AG09319 (cell line): ENCODE results near the gene SLC44A4.
"Not testable (repeated sequence)": the region's sequence is repeated elsewhere in the genome, so short reads cannot be mapped to it uniquely, and the experiment has no call there.

ENCODE experiments used
- DNase-seq: peaks from one replicate; pipeline ENCODE4 v3.0.0-alpha.2; 2010; ENCODE audit warnings: low read depth; ENCODE audit errors: extremely low read depth
- CTCF ChIP-seq: IDR thresholded peaks from 2 replicates; pipeline ENCODE4 v1.5.1; 2011; ENCODE audit warnings: low read depth, mild to moderate bottlenecking, inconsistent platforms, low read length, moderate library complexity

Gene SLC44A4

GRCh38 chr6:31859923-31860322 is 18.9 kb downstream of the SLC44A4 start:
- no peak for TF ChIP-seq CTCF
- DNase-seq: no peak

DNA sequence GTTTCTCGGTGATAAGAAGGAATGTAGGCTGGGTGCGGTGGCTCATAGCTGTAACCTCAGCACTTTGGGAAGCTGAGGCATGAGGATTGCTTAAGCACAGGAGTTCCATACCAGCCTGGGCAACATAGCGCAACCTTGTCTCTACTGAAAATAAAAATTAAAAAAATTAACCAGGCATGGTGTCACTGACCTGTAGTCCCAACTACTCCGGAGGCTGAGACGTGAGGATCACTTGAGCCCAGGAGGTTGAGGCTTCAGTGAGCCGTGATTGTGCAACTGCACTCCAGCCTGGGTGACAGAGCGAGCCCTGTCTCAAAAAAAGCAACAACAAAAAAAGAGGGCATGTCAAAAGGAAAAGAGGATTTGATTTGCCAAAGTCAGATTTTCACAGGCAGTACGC is 20.1 kb downstream of the SLC44A4 start:
- no peak for DNase-seq
- TF ChIP-seq CTCF: no peak

DNA sequence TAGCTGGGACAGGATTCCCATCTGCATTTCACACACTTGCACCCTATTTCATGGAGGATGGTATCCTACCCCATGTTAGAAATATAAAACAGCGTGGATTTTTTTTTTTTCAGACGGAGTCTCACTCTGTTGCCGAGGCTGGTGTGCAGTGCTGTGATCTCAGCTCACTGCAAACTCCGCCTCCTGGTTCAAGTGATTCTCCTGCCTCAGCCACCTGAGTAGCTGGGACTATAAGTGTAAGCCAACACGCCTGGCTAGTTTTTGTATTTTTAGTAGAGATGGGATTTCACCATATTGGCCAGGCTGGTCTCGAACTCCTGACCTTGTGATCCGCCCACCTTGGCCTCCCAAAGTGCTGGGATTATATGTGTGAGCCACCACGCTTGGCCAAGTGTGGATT is 21.0 kb downstream of the SLC44A4 start:
- not testable (repeated sequence) for DNase-seq

DNA sequence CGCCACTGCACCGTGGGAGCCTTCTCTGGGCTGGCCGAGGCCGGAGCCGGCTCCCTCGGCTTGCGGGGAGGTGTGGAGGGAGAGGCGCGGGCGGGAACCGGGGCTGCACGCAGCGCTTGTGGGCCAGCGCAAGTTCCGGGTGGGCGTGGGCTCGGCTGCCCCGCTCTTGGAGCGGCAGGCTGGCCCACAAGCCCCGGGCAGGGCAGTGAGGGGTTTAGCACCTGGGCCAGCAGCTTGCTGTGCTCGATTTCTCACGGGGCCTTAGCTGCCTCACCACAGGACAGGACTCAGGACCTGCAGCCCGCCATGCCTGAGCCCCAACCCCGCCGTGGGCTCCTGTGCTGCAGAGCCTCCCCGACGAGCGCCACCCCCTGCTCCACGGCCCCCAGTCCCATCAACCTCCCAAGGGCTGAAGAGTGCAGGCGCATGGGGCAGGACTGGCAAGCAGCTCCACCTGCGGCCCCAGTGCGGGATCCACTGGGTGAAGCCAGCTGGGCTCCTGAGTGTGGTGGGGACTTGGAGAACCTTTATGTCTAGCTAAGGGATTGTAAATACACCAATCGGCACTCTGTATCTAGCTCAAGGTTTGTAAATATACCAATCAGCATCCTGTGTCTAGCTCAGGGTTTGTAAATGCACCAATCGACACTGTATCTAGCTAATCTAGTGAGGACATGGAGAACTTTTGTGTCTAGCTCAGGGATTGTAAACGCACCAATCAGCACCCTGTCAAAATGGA is 26.6 kb downstream of the SLC44A4 start:
- not testable (repeated sequence) for DNase-seq

DNA sequence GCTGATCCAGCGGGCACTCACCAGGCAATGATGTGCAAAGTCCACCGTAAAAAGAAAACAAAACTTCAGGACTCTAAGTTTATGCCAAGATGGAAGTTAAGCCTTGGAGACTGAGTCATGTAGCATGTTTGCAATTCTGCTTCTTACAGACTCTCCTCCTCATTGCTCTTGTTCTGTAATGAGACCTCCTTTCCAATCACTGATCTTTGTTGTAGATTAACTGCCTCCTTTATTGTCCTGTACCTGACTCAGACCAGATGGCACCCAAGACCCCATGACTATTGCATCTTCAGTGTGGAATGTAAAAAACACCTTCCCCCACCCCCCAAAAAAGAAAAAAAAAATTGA is 27.3 kb downstream of the SLC44A4 start:
- TF ChIP-seq CTCF: no peak
- no peak for DNase-seq

- DNase-seq: no peak
- no peak for TF ChIP-seq CTCF
Observed at GRCh38 chr6:31850765-31851484, 27.9 kb downstream of the SLC44A4 start.

DNA sequence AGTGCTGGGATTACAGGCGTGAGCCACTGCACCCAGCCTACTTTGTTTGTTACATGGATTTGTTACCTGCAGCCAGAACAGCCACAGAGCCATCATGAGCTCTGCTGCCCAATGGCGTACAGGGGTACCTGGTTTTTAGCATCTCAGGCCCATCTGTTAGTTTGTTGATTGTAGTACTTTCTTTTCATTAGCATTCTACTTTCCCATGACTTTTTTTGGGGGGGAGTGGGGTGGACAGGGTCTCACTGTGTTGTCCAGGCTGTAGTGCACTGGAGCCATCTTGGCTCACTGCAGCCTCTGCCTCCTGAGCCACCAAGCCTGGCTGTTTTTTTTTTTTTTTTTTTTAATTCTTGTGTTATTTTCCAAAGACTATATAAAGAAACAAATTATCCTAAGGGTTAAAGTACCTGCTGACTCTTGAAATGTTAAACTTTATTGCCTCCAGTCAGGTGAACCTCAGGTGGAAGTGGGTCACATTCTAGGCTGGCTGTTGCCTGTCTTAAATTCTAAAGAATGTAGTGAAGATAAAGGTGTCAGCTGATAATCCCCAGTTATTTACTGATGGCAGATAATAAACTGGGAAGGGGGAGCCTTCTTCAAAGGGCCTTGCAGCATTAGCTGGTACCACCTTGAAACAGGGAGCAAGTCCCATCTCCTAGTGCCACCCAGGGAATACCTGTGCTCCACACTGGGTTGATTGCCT is 31.4 kb downstream of the SLC44A4 start:
- TF ChIP-seq CTCF: no peak
- no peak for DNase-seq

GRCh38 chr6:31844507-31844906 is 34.3 kb downstream of the SLC44A4 start:
- DNase-seq: no peak
- TF ChIP-seq CTCF: no peak
